ENCODE data around the gene NHLRC4.

Gene NHLRC4

GRCh38 chr16:531494-532125 lies 35.2 kb upstream of the NHLRC4 start:
- no peak for DNase-seq

- DNase-seq = no peak
Observed at GRCh38 chr16:533391-534123, 33.2 kb upstream of the NHLRC4 start.

GRCh38 chr16:534135-534534 lies 32.7 kb upstream of the NHLRC4 start:
- DNase-seq = no peak

GRCh38 chr16:534856-535445 lies 31.9 kb upstream of the NHLRC4 start:
- no peak for DNase-seq

DNA sequence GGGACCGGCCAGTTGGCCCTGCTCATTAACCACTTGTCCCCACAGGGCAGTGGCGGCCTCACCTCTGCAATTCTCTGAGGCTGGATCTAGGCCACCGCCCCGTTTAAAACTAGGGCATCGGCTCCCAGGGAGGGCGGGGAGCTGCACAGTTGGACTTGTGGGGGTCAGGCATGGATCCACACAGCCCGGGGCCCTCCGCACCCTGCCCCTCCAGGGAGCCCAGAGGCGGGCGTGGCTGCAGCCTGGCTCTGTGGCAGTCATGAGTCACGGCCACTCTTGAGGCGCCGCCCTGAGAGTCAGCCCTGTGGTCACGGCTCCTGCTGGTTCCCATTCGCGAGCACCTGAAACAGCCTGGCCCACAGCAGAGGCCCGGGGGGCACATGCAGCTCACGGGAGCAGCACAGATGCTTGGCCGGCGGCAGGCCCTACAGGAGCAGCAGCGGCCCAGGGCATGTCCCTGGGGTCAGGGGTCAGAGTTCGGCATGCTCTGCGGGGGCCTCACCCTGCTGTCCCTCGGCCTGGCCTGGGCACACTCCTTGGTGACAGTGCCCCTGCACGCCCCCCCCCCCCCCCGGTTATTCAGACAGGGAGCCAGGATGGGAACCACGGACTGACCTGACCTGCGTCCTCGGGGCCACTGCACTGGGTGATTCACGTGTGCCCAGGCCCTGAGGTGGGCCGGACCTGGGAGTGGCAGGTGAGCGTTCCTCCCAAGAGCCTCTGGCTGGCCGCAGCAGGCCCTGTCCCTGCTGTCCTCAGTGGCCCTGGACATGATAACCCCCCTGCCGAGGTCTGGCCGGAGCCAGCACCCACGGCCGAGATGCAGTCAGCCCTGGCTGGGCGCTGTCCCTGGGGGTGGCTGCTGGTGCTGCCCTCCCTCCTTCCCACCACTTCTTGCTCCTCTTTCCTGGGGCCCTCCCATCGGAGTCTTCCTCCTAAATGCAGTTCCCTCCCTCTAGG lies 31.1 kb upstream of the NHLRC4 start:
- no peak for DNase-seq

- no peak for DNase-seq
Observed at GRCh38 chr16:536746-537145, 30.1 kb upstream of the NHLRC4 start.

GRCh38 chr16:537415-538335 lies 29.1 kb upstream of the NHLRC4 start:
- DNase-seq = no peak

- DNase-seq = no peak
Observed at GRCh38 chr16:539901-540530, 26.8 kb upstream of the NHLRC4 start.

DNA sequence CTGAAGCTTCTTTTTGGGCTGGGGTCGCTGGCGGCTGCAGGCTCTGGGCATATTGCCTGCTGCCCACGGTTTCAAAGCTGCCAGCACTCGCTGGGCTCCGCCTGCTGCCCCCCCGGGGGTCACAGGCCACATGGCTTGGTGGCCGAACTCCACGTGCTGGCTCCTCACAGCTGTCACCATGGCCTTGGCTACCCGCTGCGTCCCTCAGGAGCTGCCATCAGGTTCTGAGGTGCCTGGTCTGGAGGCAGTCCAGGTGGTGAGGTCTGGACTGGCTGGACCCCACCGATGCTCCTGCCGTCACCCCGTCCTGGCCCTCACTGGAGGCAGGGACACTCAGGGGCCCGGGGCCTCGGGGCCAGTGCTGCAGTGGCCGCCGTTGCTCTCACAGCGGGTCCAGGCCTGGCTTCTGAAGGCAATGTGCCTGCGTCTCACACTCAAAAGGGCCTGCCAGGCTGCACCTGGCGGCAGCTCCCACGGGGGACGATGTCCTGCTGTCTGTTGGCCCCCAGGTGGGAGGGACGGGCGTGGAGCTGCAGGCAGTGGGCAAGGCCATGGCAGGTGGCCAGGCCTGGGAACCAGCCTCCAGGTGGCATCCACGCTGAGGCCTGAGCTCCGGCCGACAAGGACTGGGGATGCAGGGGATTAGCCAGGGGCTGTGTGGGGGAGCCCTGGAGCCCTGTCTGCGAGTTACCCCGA lies 26.0 kb upstream of the NHLRC4 start:
- no peak for DNase-seq

GRCh38 chr16:543301-544164 lies 23.3 kb upstream of the NHLRC4 start:
- no peak for DNase-seq

DNA sequence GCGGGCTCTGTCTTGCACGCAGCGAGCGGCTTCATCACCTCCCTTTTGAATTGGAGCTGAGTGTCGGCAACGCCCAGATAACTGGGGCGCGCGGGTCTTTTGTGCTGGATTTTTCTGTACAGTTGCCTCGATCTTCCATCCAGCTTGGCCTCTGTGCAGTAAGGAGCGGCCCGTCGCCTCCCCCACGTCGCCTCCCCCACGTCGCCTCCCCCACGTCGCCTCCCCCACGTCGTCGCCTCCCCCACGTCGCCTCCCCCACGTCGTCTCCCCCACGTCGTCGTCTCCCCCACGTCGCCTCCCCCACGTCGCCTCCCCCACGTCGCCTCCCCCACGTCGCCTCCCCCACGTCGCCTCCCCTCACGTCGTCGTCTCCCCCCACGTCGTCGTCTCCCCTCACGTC lies 22.3 kb upstream of the NHLRC4 start:
- DNase-seq = no peak

GRCh38 chr16:546909-547770 lies 19.7 kb upstream of the NHLRC4 start:
- DNase-seq = no peak

DNA sequence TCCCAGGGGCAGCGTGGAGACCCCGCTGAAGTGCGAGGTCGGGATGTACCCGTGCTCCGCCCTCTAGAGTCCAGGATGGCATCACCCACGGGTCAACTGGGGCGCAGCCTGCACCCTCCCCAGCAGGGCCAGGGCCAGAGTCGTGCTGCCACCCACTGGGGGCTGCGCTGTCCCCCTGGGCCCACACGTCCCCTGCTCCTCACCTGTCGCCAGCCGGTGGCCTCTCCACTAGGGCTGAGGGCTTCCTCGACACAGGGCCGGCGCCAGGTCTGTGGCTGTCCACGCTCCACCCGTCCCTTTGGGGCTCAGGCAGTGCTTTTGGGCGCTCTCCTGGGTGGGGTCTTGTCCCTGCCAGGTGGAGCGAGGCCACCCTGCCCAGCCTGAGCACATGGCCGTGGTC lies 18.2 kb upstream of the NHLRC4 start:
- DNase-seq = no peak

- no peak for DNase-seq
Observed at GRCh38 chr16:549544-550263, 17.1 kb upstream of the NHLRC4 start.

DNA sequence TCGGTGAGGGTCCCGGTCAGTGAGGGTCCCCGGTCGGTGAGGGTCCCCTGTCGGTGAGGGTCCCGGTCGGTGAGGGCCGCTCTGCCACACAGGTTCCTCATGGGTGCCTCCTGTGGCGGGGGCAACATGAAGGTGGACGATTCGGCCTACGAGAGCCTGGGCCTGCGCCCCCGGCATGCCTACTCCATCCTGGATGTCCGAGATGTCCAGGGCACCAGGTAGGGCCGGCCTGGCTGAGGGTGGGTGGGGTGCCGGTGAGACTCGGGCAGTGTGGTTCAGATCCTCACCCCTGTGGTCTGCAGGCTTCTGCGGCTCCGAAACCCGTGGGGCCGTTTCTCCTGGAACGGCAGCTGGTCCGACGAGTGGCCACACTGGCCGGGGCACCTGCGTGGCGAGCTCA lies 15.6 kb upstream of the NHLRC4 start:
- DNase-seq = no peak

GRCh38 chr16:552171-552570 lies 14.6 kb upstream of the NHLRC4 start:
- DNase-seq = no peak

- no peak for DNase-seq
Observed at GRCh38 chr16:553601-554296, 13.1 kb upstream of the NHLRC4 start.

DNA sequence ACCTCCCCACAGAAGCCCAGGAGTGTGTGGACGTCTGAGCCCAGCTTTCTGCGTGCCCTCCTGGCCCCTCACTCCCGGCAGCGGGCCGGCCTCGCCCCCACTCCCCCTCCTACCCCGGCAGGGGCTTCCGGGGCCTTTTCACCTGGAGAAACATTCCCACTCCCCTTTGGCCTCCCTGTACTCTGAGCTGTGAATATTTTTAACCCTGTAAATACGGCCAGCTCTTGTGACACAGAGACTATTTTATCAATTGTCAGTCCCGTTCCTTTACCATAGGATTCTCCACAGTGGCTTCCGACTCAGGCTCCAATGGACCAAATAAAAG lies 12.5 kb upstream of the NHLRC4 start:
- no peak for DNase-seq
